SH-SY5Y (cell line): ENCODE results near the gene SVIL.

ENCODE experiments used
- GATA2 ChIP-seq: IDR thresholded peaks from 2 replicates; pipeline ENCODE4 v1.6.1; 2011; ENCODE audit warnings: mild to moderate bottlenecking, low read depth, low read length
- GATA3 ChIP-seq: IDR thresholded peaks from 2 replicates; pipeline ENCODE4 v1.6.1; 2011; ENCODE audit warnings: low read depth, mild to moderate bottlenecking, low read length, moderate library complexity

GRCh38 chr10:29663718-29664117, 28.9 kb upstream of the SVIL start:
- TF ChIP-seq GATA3 (no peak), GATA2 (no peak)
